GM18502 (cell line): ENCODE data around the gene GPBP1.
"Not testable (repeated sequence)": the region's sequence is repeated elsewhere in the genome, so short reads cannot be mapped to it uniquely, and the experiment has no call there.

Experiments used
- ATAC-seq: cut with Tn5 transposase; IDR thresholded peaks from one replicate; pipeline ENCODE4 v1.9.1; 2021; ENCODE audit warnings: mild to moderate bottlenecking; ENCODE audit not compliant: unreplicated experiment, poor library complexity

Gene GPBP1

DNA sequence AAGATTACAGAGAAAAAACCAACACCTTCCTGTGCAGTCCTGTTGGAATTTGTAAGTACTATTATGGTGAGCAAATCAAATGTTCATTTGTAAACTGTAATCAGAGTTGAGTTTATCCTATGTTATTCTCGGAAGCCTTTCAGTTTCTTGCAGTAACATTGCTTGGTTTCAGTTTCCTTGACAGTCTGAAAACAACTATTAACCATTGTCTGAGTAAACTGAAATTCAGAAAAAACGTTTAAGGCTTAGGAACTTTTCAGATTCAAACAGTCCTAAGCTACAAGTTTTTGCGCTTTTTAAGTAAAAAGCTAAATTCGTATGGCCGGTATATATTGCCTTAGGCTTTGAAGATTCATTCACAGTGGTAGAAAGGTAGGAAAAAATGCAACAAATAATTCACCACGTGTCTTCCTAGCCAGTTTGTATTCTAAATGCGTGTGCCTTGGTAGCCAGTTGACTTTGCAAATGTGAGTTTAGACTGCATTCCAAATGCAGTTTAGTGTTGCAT, 2.5 kb downstream of the GPBP1 start:
- no peak for ATAC-seq

DNA sequence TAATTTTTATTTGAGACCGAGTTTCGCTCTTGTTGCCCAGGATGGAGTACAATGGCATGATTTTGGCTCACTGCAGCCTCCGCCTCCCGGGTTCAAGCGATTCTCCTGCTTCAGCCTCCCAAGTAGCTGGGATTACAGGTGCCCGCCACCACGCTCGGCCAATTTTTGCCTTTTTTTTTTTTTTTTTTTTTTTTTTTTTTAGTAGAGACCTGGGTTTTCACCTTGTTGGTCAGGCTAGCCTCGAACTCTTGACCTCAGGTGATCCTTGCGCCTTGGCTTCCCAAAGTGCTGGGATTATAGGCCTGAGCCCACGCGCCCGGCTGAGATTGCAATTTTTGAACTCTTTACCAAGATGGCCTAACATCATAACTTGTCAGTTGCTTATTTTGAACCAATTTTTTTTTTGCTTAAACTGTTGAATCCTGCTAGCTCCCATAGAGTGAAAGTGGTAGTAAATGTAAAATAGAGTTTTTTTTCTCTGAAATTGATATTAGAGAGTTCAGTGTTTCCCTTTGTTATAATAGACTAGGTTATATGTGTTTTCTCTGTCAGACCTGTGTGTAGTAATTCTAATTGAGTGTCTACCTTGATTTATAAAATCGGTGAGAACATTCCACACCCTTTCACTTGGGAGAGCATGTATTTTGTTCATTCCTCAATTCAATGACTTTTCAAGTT, 3.8 kb downstream of the GPBP1 start:
- ATAC-seq, result no peak

DNA sequence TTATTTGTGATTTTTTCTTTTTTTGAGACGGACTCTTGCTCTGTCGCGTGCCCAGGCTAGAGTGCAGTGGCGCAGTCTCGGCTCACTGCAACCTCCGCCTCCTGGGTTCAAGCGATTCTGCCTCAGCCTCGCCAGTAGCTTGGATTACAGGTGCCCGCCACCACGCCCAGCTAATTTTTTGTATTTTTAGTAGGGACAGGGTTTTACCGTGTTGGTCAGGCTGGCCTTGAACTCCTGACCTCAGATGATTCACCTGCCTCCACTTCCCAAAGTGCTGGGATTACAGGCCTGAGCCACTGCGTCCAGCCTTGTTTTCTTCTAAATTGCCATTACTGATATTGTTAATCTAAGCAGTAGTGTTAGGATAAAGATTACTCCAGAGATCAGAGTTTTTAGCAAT, 4.4 kb downstream of the GPBP1 start:
- not testable (repeated sequence) for ATAC-seq

DNA sequence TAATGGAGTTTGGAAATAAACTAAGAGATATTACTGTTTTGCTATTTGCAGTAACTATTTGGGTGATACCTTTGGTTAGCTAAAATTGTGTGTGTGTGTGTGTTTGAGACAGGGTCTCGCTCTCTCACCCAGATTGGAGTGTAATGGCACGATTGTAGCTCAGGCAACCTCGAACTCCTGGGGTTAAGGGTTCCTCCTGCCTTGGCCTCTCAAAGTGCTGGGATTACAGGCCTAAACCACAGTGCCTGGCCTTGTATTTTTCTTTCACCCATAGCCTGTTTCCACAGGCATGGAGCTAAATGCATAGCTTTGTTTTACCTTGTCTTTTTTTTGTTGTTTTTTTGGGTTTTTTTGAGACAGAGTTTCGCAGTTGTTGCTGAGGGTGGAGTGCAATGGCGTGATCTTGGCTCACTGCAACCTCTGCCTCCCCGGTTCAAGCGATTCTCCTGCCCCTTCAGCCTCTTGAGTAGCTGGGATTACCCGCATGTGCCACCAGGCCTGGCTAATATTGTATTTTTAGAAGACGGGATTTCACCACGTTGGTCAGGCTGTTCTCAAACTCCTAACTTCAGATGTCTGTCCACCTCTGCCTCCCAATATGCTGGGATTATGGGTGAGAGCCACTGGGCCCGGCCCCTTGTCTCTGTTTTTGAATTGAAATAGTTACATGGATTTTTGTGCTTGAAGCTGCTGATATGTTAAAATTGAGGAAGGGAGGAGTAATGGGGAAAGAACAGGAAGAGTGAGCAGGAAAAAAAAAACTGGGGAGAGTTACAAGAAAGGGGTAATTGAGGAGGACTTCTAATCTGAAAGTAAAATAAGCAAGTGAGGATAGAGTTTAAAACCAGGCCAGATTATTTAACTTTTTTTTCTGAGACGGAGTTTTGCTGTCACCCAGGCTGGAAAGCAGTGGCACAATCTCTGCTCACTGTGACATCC, 5.7 kb downstream of the GPBP1 start:
- no peak for ATAC-seq

DNA sequence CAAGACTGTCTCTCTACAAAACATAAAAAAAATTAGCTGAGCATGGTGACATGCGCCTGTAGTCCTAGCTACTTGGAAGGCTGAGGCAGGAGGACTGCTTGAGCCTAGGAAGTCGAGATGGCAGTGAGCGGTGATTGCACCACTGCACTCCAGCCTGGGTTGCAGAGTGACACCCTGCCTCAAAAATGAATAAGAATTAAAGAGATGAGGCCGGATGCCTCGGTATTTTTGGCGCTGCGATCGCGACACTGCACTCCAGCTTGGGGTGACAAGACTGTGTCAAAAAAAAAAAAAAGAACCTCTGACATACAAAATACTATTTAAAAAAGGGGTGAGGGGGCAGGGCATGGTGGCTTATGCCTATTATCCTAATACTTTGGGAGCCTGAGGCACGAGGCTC, 7.3 kb downstream of the GPBP1 start:
- no peak for ATAC-seq

DNA sequence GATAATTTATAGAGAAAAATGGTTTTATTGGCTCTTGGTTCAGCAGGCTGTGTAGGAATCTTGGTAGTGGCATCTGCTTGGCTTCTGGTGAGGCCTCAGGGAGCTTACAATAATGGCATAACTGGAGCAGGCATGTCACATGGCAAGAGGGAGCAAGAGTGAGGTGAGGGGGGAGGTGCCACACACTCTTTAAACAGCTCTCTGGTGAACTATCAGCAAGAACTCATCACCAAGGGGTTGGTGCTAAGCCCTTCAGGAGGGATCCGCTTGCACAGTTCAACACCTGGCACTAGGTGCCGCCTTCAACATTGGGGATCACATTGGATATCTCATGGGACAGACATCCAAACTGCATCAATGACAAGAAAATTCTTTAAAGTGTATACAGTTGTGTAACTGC, 10.5 kb downstream of the GPBP1 start:
- ATAC-seq, result no peak

DNA sequence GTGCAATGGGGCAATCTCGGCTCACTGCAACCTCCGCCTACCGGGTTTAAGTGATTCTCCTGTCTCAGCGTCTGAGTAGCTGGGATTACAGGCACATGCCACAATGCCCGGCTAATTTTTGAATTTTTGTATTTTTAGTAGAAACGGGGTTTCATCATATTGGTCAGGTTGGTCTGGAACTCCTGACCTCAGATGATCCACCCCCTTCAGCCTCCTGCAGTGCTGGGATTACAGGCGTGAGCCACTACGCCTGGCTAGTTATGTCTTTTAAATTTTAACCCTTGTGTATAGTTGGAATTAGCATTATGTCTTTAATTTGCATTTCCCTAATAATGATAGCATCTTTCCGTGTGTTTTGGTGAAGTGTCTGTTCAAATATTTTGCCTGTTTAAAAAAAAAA, 11.5 kb downstream of the GPBP1 start:
- no peak for ATAC-seq

DNA sequence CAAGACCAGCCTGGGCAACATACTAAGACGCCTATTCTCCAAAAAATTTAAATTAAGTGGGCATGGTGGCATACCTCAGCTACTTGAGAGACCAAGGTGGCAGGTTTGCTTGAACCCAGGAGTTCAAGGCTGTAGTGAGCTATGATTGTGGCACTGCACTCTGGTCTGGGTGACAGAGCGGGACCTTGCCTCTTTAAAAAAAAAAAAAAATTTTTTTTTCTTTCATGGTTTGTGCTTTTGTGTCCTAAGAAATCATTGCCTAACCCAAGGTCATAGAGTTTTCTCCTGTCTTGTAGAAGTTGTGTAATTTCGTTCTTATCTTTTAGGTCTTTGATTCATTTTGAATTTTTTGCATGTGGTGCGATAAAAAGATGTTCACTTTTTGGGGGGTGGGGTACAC, 12.3 kb downstream of the GPBP1 start:
- no peak for ATAC-seq

DNA sequence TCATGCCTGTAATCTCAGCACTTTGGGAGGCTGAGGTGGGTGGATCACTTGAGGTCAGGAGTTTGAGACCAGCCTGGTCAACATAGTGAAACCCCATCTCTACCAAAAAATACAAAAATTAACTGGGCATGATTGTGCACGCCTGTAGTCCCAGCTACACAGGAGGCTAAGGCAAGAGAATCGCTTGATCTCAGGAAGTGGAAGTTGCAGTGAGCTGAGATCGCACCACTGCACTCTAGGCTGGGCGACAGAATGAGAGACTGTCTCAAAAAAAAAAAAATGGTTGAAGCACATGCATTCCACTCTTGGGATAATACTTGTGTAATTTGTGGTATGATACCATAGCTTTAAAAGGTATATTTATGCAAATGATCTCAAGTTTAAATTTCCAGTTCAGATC, 14.1 kb downstream of the GPBP1 start:
- ATAC-seq, result peak; percentile 43

DNA sequence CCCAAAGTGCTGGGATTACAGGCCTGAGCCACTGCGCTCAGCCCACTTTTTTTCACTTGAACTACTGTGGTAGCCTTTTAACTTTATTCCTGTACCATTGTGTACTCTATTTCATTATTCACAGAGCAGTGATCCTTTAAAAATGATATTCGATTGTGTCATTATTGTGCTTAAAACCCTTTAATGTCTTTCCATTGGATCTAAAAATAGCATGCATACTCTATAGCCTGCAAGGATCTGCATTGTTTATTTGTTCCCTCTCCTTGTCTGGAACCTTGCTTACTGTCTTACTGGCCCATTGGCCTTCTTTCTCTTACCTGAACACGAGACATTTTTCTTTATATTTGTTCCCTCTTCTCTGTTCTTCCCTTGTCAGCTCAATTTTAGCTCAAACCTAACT, 15.7 kb downstream of the GPBP1 start:
- ATAC-seq, result no peak

DNA sequence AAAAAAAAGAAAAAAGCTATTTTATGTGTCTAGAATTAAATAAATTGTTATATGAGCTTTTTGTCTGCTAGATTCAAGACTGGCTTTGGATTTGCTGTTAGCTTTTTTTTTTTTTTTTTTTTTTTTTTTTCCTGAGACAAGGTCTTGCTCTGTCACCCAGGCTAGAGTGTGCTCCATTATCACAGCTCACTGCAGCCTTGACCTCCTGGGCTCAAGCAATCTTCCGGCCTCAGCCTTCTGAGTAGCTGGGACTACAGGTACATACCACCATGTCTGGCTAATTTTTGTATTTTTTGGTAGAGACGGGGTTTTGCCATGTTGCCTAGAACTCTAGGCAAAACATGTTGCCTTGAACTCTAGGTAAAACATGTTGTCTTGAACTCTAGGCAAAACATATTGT, 16.7 kb downstream of the GPBP1 start:
- ATAC-seq, result no peak

DNA sequence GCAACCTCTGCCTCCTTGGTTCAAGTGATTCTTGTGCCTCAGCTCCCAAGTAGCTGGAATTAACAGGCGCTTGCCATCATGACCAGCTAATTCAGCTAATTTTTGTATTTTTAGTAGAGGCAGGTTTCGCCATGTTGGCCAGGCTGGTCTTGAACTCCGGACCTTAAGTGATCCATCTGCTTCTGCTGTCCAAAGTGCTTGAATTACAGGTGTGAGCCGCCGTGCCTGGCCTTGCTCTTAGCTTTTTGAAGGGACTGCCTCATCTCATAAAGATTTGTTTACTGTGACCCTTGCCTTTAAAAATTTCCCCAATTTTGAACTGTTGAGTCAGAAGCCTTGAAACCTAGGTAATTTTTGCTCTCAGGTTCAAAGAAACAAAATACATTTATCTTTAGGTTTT, 17.3 kb downstream of the GPBP1 start:
- no peak for ATAC-seq

DNA sequence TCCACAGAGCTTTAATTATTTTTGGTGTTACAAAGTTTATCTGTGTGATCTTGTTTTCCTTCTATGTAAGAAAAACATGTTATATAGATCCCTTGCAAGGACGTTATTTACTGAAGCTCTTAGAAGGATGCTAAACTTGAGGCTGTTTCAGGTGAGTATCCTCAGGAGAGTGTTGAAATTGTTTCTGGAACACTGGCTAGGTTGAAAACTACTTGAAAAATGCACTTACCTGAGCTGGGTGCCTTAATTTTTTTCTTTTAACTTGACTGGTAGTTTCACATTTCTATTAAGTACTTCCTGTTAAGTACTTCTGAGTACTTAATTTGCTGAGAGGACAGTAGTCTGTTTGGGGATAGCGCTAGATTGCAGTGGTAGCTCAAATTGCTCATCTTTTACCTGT, 18.1 kb downstream of the GPBP1 start:
- no peak for ATAC-seq

DNA sequence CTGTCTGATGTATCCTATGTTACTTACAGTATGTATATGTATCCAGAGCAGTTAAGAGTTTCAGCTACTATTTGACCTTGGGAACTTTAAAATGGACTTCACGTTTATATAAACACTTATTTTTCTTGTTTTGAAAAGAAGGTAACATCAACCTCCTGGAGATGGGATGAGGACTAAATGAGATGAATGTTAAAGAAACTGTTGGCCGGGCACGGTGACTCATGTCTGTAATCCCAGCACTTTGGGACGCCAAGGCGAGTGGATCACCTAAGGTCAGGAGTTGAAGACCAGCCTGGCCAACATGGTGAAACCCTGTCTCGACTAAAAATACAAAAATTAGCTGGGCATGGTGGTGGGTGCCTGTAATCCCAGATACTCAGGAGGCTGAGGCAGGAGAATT, 19.0 kb downstream of the GPBP1 start:
- ATAC-seq, result not testable (repeated sequence)

DNA sequence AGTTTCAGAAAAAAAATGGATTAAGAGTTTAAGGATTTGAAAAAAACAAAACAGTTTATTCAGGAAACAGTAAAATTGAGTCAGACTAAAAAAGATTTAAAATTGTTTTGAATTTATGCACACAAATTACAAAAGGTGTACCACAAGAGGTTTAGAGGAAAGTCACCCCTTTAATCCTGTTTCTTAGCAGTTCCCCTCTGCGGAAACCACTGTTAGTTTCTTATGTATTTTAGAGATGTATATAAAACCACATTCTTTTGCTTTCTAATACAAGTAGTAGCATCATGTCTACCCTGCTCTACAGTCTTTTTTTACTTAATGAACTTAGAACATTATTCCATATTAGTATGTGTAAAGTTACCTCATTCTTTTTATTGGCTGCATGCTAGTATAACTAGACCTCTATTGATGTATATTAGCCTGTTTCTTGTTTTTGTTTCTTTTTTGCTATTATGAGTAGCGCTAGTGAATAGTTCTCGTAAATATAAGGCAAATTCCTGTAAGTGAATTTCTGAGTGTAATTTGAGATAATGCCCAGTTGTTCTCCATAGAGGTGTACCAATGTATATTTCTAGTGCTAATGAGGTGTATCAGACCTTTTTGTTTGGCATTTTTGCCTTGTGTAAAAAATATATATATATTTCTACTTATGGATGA, 20.0 kb downstream of the GPBP1 start:
- peak; percentile 59 for ATAC-seq

DNA sequence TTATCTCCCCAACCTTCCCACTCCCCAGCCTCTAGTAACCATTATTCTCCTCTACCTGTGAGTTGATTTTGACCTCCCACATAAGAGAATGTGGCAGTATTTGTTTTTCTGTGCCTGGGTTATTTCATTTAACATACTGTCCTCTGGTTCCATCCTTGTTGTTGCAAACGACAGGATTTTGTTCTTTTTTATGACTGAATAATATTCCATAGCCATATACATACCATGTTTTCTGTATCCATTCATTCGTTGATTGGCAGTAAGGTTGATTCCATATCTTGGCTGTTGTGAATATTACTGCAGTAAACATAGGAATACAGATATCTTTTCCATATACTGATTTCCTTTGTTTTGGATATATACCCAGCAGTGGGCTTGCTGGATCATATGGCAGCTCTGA, 20.8 kb downstream of the GPBP1 start:
- ATAC-seq, result no peak

DNA sequence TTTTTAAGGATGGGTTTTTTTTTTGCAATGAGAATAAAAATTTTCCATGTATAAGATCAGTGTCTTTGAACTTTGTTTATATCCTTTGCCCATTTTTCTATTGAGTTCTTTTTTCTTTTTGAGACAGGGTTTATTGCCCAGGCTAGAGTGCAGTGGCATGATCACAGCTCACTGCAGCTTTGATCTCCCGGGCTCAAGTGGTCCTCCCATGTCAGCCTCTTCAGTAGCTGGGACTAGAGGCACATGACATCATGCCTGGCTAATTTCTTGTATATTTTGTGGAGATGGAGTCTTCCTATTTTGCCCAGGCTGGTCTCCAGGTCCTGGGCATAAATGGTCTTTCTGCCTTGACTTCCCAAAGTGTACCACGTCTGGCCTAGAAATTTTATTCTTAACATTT, 21.2 kb downstream of the GPBP1 start:
- ATAC-seq, result no peak

DNA sequence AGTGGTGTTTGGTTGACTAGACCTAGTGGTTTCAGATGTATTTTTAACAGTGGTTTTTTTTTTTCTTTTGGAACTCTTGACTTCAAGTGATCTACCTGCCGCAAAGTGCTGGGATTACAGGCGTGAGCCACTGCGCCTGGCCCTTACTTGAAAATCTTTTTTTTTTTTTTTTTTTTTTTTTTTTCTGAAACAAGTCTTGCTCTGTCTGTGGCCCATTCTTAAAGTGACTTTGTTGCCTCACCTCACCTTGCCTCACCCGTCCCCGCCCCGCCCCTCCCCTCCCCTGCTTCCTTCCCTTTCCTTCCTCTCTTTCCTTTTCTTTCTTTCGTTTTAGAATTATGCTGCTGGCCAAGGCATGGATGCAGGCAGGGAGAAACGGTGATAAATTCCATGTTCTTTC, 26.0 kb downstream of the GPBP1 start:
- ATAC-seq, result no peak

DNA sequence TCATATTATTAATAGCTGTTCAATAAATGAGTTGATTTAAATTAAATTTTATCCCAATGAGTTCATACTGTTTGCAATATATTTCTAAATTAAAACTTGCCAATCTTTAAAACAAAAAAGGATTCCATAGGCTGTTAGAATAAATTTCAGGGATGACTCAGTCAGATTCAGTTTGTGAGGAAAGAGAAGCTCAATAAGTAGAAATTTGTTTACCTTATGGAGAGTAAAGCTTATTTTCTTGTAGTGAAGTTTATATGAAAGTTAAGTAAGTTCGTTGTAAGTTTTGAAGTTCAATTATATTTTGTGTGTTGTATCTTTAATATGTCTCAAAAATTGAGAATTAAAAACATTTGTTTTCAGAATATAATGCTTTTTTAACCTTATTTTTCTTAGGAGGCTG, 29.0 kb downstream of the GPBP1 start:
- no peak for ATAC-seq

DNA sequence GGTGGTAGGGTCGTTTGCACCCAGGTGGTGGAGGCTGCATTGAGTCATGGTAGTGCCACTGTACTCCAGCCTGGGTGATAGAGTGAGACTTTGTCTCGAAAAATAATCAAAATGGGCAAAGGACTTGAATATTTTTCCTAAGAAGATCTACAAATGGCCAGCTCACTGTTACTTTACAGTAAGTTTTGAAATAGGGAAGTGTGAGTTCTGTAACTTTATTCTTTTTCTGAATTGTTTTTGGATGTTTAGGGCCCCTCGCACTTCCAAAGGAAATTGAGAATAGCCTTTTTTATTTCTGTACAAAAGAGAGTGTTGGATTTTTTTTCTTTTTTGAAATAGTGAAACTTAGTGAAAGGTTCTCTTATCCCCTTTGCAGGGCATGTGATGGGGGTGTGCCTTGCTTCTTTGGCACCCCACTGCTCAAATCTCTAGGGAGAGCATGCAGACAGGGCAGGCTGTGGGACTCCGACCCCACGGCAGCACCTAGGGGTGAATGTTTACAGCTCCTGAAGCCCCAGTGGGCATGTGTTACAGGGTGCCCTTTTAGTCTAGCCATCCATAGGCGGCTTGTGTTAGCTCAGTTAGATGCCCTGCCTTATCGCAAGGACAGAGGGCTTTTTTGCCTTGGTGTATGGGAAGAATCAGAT, 33.3 kb downstream of the GPBP1 start:
- no peak for ATAC-seq

DNA sequence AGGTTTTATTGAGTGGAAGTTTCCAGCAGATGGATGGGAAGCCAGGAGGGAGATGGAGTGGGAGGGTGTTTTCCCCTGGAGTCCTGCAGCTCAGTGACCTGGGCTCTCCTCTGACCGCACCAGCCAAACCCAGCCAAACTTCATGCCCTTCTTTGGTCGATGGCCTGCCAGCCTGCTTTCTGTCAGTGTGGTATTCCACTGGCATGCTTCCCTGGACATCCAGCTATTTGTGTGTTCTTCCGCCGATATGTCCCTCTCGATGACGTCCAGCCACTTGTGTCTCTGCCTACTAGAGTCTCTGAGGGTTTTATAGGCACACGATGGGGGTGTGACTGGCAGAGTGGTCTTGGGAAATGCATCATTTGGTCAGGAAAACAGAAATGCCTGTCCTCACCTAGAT, 33.8 kb downstream of the GPBP1 start:
- ATAC-seq, result no peak
